ENCODE measurements around the gene C2CD4B. TPM values are rescaled to one million over a fixed set of nuclear protein-coding genes. Genes with fewer than 3 reads are reported as not detected.

C2CD4B gene
- total RNA-seq, 1 donor from 2014 or later, result not detected

- POLR2A ChIA-PET, result no interaction called here
- DNase-seq (no peak), ATAC-seq (ENCODE audit: low read depth) (no peak)
- Mint-ChIP-seq H3K27ac (no peak overlapping the region), H3K4me3 (no peak overlapping the region), H3K4me1 (peaks cover 12% of the 10 kb centered on the region), H3K36me3 (ENCODE audit: low read depth) (no peaks in the 10 kb centered on the region), H3K9me3 (no peaks in the 10 kb centered on the region), H3K27me3 (peaks cover 9% of the 10 kb centered on the region)
- CTCF ChIA-PET, result no interaction called here
- TF ChIP-seq CTCF (IDR thresholded peaks at IDR 0.05), result no peak
- intact Hi-C loops (cut with micrococcal nuclease), result no loop called here
Measured at GRCh38 chr15:62120776-62121175, 44.3 kb downstream of the C2CD4B start.

GRCh38 chr15:62119874-62120273, 45.2 kb downstream of the C2CD4B start:
- Mint-ChIP-seq H3K27ac (no peak overlapping the region), H3K4me3 (no peak overlapping the region), H3K9me3 (no peaks in the 10 kb centered on the region), H3K4me1 (peaks cover 8% of the 10 kb centered on the region), H3K36me3 (ENCODE audit: low read depth) (no peaks in the 10 kb centered on the region), H3K27me3 (peaks cover 11% of the 10 kb centered on the region)
- intact Hi-C loops (cut with micrococcal nuclease), result no loop called here
- TF ChIP-seq CTCF (IDR thresholded peaks at IDR 0.05), result no peak
- DNase-seq, result no peak
- POLR2A ChIA-PET, result no interaction called here
- ATAC-seq (ENCODE audit: low read depth), result no peak
- CTCF ChIA-PET, result no interaction called here

GRCh38 chr15:62119227-62119864, 45.7 kb downstream of the C2CD4B start:
- Mint-ChIP-seq H3K36me3 (ENCODE audit: low read depth) (no peaks in the 10 kb centered on the region), H3K27ac (no peak overlapping the region), H3K27me3 (peaks cover 13% of the 10 kb centered on the region), H3K9me3 (no peaks in the 10 kb centered on the region), H3K4me3 (no peak overlapping the region), H3K4me1 (peaks cover 4% of the 10 kb centered on the region)
- intact Hi-C loops (cut with micrococcal nuclease), result no loop called here
- ChIA-PET CTCF (no interaction called here), POLR2A (no interaction called here)
- DNase-seq (no peak), ATAC-seq (ENCODE audit: low read depth) (no peak)
- no peak for TF ChIP-seq CTCF (IDR thresholded peaks at IDR 0.05)

- ChIA-PET POLR2A (no interaction called here), CTCF (no interaction called here)
- no peak for TF ChIP-seq CTCF (IDR thresholded peaks at IDR 0.05)
- intact Hi-C loops (cut with micrococcal nuclease), result no loop called here
- Mint-ChIP-seq H3K27ac (no peak overlapping the region), H3K4me1 (no peaks in the 10 kb centered on the region), H3K9me3 (no peaks in the 10 kb centered on the region), H3K36me3 (ENCODE audit: low read depth) (no peaks in the 10 kb centered on the region), H3K27me3 (peaks cover 15% of the 10 kb centered on the region), H3K4me3 (no peak overlapping the region)
- ATAC-seq (ENCODE audit: low read depth) (no peak), DNase-seq (no peak)
Measured at GRCh38 chr15:62118520-62119226, 46.4 kb downstream of the C2CD4B start.

GRCh38 chr15:62115847-62116246, 49.2 kb downstream of the C2CD4B start:
- ATAC-seq (ENCODE audit: low read depth) (no peak), DNase-seq (no peak)
- Mint-ChIP-seq H3K9me3 (no peaks in the 10 kb centered on the region), H3K4me3 (no peak overlapping the region), H3K27ac (no peak overlapping the region), H3K36me3 (ENCODE audit: low read depth) (no peaks in the 10 kb centered on the region), H3K4me1 (no peaks in the 10 kb centered on the region), H3K27me3 (peaks cover 15% of the 10 kb centered on the region)
- ChIA-PET POLR2A (no interaction called here), CTCF (no interaction called here)
- intact Hi-C loops (cut with micrococcal nuclease), result no loop called here
- TF ChIP-seq CTCF (IDR thresholded peaks at IDR 0.05), result no peak

Other genes starting within 250 kb of the C2CD4B start
- 140 and 172 TPM in 2 replicates for gene VPS13C, start 104.8 kb downstream of the C2CD4B start, total RNA-seq
- not detected in 2 replicates for gene C2CD4A, start 98.3 kb downstream of the C2CD4B start, total RNA-seq
- gene TLN2, start 225.3 kb upstream of the C2CD4B start, total RNA-seq, result 0.76 and 0.89 TPM in 2 replicates

Data from activated B cell treated with CpG ODN at 0.5 μM for 24 hours (primary cell).